AG10803 (cell line): ENCODE data around the gene GSE1.

Source experiments
- DNase-seq: peaks from one replicate; pipeline ENCODE4 v3.0.0; 2010; ENCODE audit warnings: low read depth
- H3K4me3 ChIP-seq: 2 replicates; pipeline ENCODE4 v1.5.1; 2011; ENCODE audit warnings: mild to moderate bottlenecking, low read length, control low read depth
- TF ChIP-seq, protein P1 (sequence below): conservative IDR thresholded peaks from 2 replicates; pipeline ENCODE4 v1.5.1; 2011; ENCODE audit warnings: mild to moderate bottlenecking, low read length, control low read depth, inconsistent platforms

GSE1 gene

DNA sequence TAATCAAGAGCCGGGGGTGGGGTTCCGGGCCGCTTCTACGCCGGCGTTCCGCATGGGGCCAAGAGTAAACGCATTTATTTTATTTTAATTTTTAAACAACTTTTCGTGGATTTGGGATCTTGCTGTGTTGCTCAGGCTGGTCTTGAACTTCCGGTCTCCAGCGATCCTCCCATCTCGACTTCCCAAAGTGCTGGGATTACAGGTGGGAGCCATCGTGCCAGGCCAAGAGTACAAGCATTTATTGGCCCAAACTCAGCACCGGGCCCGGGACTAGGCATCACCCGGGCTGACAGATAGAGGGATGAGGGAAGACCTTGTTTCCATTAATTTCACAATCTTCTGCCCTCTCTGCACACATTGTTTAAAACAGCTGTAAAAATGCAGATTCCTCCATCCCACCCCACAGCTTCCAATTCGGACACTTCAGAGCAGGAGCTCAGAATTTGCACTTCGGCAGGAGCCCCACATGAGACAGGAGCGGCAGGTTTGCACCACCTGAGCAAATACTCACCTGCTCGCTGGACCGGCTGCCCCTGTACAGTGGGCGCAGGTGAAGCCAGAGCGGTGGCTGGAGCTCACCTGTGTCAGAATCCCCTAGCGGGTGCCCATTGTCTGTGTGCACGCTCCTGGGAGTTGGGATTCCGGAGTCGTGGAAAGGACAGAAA is 76.3 kb downstream of the GSE1 start:
- TF ChIP-seq, protein P1, sequence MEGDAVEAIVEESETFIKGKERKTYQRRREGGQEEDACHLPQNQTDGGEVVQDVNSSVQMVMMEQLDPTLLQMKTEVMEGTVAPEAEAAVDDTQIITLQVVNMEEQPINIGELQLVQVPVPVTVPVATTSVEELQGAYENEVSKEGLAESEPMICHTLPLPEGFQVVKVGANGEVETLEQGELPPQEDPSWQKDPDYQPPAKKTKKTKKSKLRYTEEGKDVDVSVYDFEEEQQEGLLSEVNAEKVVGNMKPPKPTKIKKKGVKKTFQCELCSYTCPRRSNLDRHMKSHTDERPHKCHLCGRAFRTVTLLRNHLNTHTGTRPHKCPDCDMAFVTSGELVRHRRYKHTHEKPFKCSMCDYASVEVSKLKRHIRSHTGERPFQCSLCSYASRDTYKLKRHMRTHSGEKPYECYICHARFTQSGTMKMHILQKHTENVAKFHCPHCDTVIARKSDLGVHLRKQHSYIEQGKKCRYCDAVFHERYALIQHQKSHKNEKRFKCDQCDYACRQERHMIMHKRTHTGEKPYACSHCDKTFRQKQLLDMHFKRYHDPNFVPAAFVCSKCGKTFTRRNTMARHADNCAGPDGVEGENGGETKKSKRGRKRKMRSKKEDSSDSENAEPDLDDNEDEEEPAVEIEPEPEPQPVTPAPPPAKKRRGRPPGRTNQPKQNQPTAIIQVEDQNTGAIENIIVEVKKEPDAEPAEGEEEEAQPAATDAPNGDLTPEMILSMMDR = no peak
- peak overlapping the region; percentile 53 for H3K4me3 ChIP-seq
- DNase-seq = no peak

DNA sequence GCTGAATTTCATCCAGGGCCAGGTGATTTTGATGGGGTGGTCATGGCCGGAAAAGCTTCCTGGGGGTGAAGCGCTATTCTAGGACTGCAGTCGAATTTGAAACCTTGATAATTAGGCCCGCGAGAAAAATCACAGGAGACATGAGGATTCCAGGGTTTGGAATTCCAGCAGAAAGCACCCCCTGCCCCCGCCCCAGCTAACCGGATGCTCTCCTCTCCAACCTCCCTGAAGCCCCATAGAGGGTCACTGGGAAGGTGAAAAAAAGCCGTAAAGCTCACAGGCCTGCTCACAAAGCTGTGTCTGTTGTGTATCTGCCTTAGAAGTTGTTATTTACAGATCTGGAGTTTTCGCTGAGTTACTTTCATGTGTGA is 76.8 kb downstream of the GSE1 start:
- TF ChIP-seq, protein P1 = no peak
- no peak for DNase-seq
- H3K4me3 ChIP-seq = no peak overlapping the region

DNA sequence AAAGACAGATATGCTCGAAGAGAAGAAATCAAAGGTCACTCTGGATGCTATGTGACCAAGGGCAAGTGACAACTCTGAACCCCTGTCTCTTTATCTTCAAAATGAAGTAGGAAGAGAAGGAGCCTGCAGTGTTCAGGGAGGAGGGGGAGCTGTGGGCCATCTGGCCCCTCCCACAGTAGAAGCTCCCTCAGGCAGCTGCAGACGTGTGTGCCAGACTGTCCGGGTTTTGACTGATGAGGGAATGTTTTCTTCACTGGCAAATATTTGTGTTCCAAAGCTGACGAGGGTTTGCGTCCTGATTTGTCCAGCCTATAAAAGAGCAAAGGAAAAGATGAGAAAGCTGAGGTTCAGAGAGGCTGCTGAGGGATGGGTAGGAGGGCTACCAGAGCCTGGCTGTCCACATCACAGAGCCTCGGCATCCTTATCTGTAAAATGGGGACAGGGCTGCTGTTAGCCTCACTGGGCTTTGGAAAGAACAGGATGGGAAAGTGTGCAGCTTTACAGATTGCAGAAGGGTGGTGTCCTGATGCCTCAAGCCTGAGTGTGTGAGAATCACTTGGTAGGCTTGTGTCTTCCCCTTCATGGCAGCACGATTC is 77.4 kb downstream of the GSE1 start:
- no peak overlapping the region for H3K4me3 ChIP-seq
- DNase-seq = no peak
- TF ChIP-seq, protein P1 = no peak

DNA sequence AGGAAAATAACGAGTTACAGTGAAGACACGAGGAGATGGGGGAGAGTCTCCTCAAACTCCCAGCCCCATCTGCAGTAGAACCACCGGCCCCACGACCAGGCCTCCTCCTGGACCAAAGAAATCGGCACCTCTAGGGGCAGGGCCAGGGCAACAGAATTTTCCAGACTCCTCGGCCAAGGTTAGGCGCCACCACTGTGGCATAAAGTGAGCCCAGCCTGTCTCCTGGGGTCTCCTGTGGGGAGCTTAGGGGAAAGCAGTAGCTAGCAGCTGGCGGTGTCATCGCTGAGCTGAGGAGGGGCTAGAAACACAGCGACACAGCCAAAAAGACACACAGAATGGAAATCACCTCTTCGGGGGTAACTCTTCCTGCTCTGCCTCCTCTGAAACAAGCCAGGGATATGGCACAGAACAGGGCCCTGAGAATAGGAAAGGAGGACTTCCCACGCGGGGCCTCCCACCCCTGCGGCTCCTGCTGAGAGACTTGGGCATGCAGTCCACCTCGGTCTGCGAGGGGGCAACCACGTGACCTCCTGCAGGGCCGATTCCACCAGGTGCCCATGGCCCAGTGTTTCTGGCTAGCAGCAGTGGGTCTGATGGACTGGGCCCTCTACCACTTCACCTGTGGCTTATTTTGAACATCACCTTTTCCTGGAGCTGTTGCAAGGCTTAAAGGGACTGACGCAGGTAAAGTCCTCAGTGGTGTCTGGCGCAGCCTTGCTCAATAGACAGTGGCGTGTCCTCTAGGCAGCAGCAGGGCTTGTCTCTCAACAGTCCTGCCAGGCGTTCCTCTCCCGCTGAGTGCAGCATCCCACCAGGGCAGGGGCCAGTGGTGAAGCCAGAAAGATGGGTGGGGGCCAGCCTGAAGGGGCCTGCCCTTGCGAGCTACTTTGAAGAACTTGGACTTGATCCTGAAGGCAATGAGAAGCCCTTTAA is 82.3 kb downstream of the GSE1 start:
- no peak for DNase-seq
- no peak overlapping the region for H3K4me3 ChIP-seq
- TF ChIP-seq, protein P1 = no peak

DNA sequence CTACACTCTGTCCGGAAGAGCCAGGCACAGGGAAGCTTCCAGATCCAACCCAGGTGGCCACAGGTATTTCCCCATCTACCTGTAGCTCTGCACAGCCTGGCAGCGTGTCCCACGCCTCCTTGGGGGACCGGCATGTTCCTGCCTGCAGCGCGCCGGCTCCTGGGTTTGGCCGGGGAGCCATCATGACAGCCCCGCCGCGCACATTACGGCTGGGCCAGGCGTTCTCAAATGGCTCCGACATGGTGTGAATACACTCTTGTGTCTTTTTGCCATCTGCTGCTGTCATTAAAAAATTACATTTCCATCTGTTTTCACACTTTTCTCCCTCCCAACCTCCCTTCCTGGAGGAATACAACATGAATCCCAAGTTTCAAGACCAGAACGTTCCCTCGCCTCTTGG is 83.7 kb downstream of the GSE1 start:
- H3K4me3 ChIP-seq = no peak overlapping the region
- DNase-seq = no peak
- TF ChIP-seq, protein P1 = no peak

DNA sequence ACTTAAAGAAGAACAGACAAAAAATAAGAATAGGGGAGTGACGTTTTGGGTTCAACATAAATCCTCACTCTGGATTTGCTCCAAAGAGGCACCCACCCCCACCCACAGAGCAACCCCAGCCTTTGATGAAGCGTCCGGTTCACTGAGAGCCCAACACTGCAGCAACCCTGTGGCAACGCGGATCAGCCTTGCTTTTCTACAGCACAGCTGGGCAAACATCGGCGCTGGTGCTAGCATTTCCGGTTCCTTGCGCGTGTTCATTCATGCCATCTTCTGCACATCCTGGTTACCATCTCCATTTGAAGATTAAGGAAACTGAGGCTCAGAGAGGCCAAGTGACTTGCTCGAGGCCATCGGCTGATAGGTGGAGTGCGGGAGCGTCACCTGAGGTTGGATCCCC is 84.3 kb downstream of the GSE1 start:
- H3K4me3 ChIP-seq = no peak overlapping the region
- TF ChIP-seq, protein P1 = no peak
- DNase-seq = no peak
